RWPE1 (cell line): Measurements from ENCODE around the gene BMP10.

ENCODE experiments used
- CTCF ChIA-PET: fragments of 350-600 bp; sonication (Branson Sonifier 250); formaldehyde crosslinking; extraction: SDS; loops from one replicate; lab custom pipeline; 2021; lab: Yijun Ruan, JAX
- POLR2A ChIA-PET: fragments of 400-600 bp; formaldehyde crosslinking; extraction: SDS; loops from one replicate; lab custom pipeline; 2020; ENCODE audit warnings: antibody characterized with exemption; ENCODE audit not compliant: low non-redundant PET; lab: Yijun Ruan, JAX
- DNase-seq: peaks from one replicate; pipeline ENCODE4 v3.0.0; 2012; ENCODE audit warnings: low spot score
- H3K27ac ChIP-seq: fragments of 450-650 bp; 2 replicates; pipeline ENCODE4 v1.5.1; 2017
- TF ChIP-seq, protein P1 (sequence below): fragments of 450-650 bp; conservative IDR thresholded peaks from 2 replicates; pipeline ENCODE4 v1.5.1; 2017; ENCODE audit warnings: low read depth, mild to moderate bottlenecking

Gene BMP10

GRCh38 chr2:68832233-68832869 lies 38.8 kb downstream of the BMP10 start:
- ChIA-PET POLR2A (no interaction called here), CTCF (no interaction called here)
- DNase-seq = peak; percentile 41
- H3K27ac ChIP-seq = no peak overlapping the region
- TF ChIP-seq, protein P1, sequence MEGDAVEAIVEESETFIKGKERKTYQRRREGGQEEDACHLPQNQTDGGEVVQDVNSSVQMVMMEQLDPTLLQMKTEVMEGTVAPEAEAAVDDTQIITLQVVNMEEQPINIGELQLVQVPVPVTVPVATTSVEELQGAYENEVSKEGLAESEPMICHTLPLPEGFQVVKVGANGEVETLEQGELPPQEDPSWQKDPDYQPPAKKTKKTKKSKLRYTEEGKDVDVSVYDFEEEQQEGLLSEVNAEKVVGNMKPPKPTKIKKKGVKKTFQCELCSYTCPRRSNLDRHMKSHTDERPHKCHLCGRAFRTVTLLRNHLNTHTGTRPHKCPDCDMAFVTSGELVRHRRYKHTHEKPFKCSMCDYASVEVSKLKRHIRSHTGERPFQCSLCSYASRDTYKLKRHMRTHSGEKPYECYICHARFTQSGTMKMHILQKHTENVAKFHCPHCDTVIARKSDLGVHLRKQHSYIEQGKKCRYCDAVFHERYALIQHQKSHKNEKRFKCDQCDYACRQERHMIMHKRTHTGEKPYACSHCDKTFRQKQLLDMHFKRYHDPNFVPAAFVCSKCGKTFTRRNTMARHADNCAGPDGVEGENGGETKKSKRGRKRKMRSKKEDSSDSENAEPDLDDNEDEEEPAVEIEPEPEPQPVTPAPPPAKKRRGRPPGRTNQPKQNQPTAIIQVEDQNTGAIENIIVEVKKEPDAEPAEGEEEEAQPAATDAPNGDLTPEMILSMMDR = no peak

DNA sequence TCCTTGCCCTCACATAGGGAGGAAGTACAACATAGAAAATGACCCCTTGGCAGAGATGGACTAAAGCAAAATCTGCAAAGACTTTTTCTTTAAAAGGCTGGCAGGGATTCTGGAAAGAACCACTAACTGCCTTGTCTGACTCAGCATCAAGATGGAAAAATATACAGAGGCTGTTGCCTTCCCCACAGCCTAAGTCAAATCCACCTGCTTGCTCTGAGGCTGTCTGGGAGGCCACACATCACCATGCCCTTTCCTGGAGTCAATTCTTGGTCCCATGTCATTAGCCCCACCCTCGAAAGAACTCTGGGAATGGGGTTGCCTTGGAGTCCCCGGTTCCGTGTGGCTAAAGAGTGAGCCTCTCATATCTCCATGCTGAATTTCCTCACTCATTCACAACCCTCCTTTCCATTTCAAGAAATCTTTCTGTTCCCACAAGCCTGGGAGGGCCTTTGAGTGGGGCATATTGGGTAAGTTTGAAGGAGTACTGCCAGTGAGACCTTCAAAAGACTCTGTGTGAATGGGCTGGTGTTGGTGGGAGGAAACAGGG lies 39.4 kb downstream of the BMP10 start:
- no peak overlapping the region for H3K27ac ChIP-seq
- POLR2A ChIA-PET = no interaction called here
- CTCF ChIA-PET = no interaction called here
- DNase-seq = no peak
- TF ChIP-seq, protein P1 = no peak

- POLR2A ChIA-PET = no interaction called here
- H3K27ac ChIP-seq = peak overlapping the region; percentile 82
Measured at GRCh38 chr2:68829749-68830148, 41.4 kb downstream of the BMP10 start.

GRCh38 chr2:68828887-68829708 lies 42.1 kb downstream of the BMP10 start:
- TF ChIP-seq, protein P1 = no peak
- CTCF ChIA-PET = no interaction called here
- DNase-seq = peak; percentile 93
- H3K27ac ChIP-seq = peak overlapping the region; percentile 82
- POLR2A ChIA-PET = no interaction called here

More at GRCh38 chr2:68829749-68830148, 41.4 kb downstream of the BMP10 start:
- CTCF ChIA-PET = no interaction called here
- no peak for DNase-seq
- TF ChIP-seq, protein P1 = no peak

GRCh38 chr2:68827666-68828065 lies 43.5 kb downstream of the BMP10 start:
- ChIA-PET CTCF (no interaction called here), POLR2A (no interaction called here)
- DNase-seq = no peak
- TF ChIP-seq, protein P1 = no peak
- no peak overlapping the region for H3K27ac ChIP-seq

DNA sequence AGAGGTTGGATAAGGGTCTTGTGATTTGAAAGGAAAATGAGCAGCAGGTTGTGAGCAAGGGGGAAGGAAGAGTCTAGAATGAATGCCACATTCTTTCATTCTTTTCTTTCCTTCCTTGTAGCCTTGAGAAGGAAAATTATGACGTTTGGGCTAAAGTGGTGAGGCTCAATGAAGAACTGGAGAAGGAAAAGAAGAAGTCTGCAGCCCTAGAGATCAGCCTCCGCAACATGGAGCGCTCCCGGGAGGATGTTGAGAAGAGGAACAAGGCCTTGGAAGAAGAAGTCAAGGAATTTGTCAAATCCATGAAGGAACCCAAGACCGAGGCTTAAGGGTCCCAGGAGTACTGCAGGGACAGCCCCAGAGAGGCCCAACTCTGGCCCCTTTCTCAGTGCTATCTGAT lies 45.3 kb downstream of the BMP10 start:
- H3K27ac ChIP-seq = peak overlapping the region; percentile 76; the same call in 1 of the 2 replicates
- POLR2A ChIA-PET = no interaction called here
- TF ChIP-seq, protein P1 = no peak
- DNase-seq = no peak
- CTCF ChIA-PET = no interaction called here
